Measurements from ENCODE around the gene DYNLL1. TPM values are rescaled to one million over a fixed set of nuclear protein-coding genes. Genes with fewer than 3 reads are reported as not detected.
A peak's percentile ranks its signal among the peaks of the same experiment; 100 is the strongest.

DYNLL1 gene
- total and polyA plus RNA-seq, 2 of the 13 experiments (the other 11 are each of a cell fraction or from before 2014, with no cell fraction given), result 271 to 294 TPM

GRCh38 chr12:120495731-120496412 is at the start of gene DYNLL1 (continued):
- TF ChIP-seq LBX2 (CRISPR knock-in tag; IDR thresholded peaks at IDR 0.05; ENCODE audit: borderline replicate concordance) (peak; percentile 89), ZNF512B (CRISPR knock-in tag; IDR thresholded peaks at IDR 0.05; ENCODE audit: borderline replicate concordance) (no peak), ZFP82 (CRISPR knock-in tag; IDR thresholded peaks at IDR 0.05; ENCODE audit: borderline replicate concordance) (no peak), RFXANK (CRISPR knock-in tag; IDR thresholded peaks at IDR 0.05) (peak; percentile 82; the same call in 1 of the 2 replicates), ZNF678 (CRISPR knock-in tag; IDR thresholded peaks at IDR 0.05) (0 out of 2 replicates have a peak, but pooled peaks have one; percentile 27), TSC22D2 (CRISPR knock-in tag; IDR thresholded peaks at IDR 0.05; ENCODE audit: borderline replicate concordance) (no peak), ZNF567 (CRISPR knock-in tag; IDR thresholded peaks at IDR 0.05; ENCODE audit: borderline replicate concordance) (no peak), NFIC (IDR thresholded peaks at IDR 0.05; ENCODE audit: low read length) (no peak), EHMT2 (IDR thresholded peaks at IDR 0.05; ENCODE audit: borderline replicate concordance, low read depth, low read length) (no peak), TARDBP (CRISPR knock-in tag; IDR thresholded peaks at IDR 0.05) (peak; percentile 67), E2F2 (CRISPR knock-in tag; IDR thresholded peaks at IDR 0.05; ENCODE audit: borderline replicate concordance) (no peak), ZNF737 (CRISPR knock-in tag; IDR thresholded peaks at IDR 0.05; ENCODE audit: borderline replicate concordance) (peak; percentile 66; the same call in 1 of the 2 replicates), SMAD3 (CRISPR knock-in tag; IDR thresholded peaks at IDR 0.05) (no peak), NFKB2 (CRISPR knock-in tag; IDR thresholded peaks at IDR 0.05; ENCODE audit: borderline replicate concordance) (peak; percentile 45; the same call in 1 of the 2 replicates), MED8 (CRISPR knock-in tag; IDR thresholded peaks at IDR 0.05; ENCODE audit: insufficient replicate concordance) (peak; percentile 72), YEATS4 (CRISPR knock-in tag; IDR thresholded peaks at IDR 0.05; ENCODE audit: borderline replicate concordance) (peak; percentile 90), MTA1 (CRISPR knock-in tag; IDR thresholded peaks at IDR 0.05; ENCODE audit: borderline replicate concordance) (no peak), FOXA3 (CRISPR knock-in tag; IDR thresholded peaks at IDR 0.05) (peak; percentile 60; the same call in 1 of the 2 replicates), ZNF761 (CRISPR knock-in tag; conservative IDR thresholded peaks at IDR 0.05) (no peak)
- TF ChIP-seq, protein P1, sequence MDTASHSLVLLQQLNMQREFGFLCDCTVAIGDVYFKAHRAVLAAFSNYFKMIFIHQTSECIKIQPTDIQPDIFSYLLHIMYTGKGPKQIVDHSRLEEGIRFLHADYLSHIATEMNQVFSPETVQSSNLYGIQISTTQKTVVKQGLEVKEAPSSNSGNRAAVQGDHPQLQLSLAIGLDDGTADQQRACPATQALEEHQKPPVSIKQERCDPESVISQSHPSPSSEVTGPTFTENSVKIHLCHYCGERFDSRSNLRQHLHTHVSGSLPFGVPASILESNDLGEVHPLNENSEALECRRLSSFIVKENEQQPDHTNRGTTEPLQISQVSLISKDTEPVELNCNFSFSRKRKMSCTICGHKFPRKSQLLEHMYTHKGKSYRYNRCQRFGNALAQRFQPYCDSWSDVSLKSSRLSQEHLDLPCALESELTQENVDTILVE (CRISPR knock-in tag; IDR thresholded peaks at IDR 0.05), result no peak
- TF ChIP-seq, protein P2, sequence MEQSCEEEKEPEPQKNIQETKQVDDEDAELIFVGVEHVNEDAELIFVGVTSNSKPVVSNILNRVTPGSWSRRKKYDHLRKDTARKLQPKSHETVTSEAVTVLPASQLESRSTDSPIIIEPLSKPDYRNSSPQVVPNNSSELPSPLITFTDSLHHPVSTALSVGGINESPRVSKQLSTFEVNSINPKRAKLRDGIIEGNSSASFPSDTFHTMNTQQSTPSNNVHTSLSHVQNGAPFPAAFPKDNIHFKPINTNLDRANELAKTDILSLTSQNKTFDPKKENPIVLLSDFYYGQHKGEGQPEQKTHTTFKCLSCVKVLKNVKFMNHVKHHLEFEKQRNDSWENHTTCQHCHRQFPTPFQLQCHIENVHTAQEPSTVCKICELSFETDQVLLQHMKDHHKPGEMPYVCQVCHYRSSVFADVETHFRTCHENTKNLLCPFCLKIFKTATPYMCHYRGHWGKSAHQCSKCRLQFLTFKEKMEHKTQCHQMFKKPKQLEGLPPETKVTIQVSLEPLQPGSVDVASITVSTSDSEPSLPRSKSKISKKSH (CRISPR knock-in tag; IDR thresholded peaks at IDR 0.05; ENCODE audit: borderline replicate concordance), result no peak
- TF ChIP-seq, protein P3, sequence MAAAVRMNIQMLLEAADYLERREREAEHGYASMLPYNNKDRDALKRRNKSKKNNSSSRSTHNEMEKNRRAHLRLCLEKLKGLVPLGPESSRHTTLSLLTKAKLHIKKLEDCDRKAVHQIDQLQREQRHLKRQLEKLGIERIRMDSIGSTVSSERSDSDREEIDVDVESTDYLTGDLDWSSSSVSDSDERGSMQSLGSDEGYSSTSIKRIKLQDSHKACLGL (CRISPR knock-in tag; IDR thresholded peaks at IDR 0.05), result peak; percentile 63; the same call in 1 of the 2 replicates
